ENCODE results near the gene EME1. TPM values are rescaled to one million over a fixed set of nuclear protein-coding genes. Genes with fewer than 3 reads are reported as not detected.

The EME1 gene
- total RNA-seq, 6 experiments from 2014 or later, result 0.12 to 1.3 (median 0.66) TPM; not detected in 2

DNA sequence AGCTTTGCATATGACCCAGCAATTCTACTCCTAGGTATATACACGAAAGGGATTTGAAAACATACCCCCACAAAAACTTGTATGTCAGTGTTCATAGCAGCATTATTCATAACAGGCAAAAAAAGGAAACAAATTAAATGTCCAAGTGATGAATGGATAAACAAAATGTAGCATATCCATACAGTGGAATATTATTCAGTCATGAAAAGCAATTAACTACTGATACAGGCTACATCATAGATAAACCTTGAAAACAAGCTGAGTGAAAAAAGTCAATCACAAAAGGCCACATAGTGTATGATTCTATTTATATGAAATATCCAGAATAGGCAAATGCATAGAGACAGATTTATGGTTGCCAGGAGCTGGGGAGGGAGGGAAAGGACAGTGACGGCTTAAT, 676 bp downstream of the EME1 start:
- Histone ChIP-seq H3K27ac (no peak overlapping the region), H3K27me3 (no peaks in the 10 kb centered on the region), H3K36me3 (peaks cover 0 to 18% (median 5%) of the 10 kb centered on the region in 4 donors), H3K4me3 (peak overlapping the region in 1 of 3 donors; percentile 97), H3K4me1 (peaks cover 0 to 14% (median under 1%) of the 10 kb centered on the region in 4 donors), H3K9me3 (no peaks in the 10 kb centered on the region)
- ATAC-seq (no peak), DNase-seq (no peak)
- TF ChIP-seq, protein P1, sequence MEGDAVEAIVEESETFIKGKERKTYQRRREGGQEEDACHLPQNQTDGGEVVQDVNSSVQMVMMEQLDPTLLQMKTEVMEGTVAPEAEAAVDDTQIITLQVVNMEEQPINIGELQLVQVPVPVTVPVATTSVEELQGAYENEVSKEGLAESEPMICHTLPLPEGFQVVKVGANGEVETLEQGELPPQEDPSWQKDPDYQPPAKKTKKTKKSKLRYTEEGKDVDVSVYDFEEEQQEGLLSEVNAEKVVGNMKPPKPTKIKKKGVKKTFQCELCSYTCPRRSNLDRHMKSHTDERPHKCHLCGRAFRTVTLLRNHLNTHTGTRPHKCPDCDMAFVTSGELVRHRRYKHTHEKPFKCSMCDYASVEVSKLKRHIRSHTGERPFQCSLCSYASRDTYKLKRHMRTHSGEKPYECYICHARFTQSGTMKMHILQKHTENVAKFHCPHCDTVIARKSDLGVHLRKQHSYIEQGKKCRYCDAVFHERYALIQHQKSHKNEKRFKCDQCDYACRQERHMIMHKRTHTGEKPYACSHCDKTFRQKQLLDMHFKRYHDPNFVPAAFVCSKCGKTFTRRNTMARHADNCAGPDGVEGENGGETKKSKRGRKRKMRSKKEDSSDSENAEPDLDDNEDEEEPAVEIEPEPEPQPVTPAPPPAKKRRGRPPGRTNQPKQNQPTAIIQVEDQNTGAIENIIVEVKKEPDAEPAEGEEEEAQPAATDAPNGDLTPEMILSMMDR (IDR thresholded peaks at IDR 0.05), result no peak
- no peak for TF ChIP-seq POLR2A (IDR thresholded peaks at IDR 0.05)
- intact Hi-C loops (cut with DNase I), result no loop called here
- 76% methylated on average over 2 of the region's 2 CpGs for WGBS (ENCODE audit: insufficient coverage, low coverage, low lambda C conversion rate, missing lambda C conversion rate)

DNA sequence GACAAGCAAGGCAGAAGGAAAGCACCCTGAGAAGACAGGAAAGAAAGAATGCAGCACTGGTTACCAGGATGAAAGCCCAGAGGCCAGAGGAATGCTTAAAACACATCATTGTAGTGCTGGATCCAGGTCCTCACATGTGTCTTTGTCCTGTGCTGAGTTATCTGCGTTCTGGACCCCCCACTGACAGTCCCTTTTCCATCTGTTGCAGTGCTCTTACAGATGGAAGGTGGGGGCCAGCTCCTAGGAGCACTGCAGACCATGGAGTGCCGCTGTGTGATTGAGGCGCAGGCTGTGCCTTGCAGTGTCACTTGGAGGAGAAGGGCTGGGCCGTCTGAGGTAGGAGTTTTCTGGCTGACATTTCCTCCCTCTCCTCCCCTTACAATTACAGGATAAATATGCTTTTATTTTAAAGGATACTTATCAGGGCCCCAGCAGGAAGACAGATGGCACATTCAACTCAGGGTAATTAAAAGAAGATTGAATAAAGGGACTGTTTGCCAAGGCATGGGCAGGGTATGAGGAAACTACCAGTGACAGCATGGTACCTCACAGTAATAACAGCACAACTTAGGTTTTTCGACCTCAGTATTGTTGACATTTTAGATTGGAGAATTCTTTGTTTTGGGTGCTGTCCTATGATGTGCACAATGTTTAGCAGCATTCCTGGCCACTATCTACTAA, 3.0 kb downstream of the EME1 start:
- ATAC-seq (no peak), DNase-seq (peak in 1 of 3 donors; percentile 13)
- Histone ChIP-seq H3K9me3 (no peaks in the 10 kb centered on the region), H3K27me3 (no peaks in the 10 kb centered on the region), H3K4me3 (no peak overlapping the region), H3K36me3 (peaks cover 0 to 4% (median 2%) of the 10 kb centered on the region in 4 donors), H3K27ac (no peak overlapping the region), H3K4me1 (peaks cover 0 to 14% (median under 1%) of the 10 kb centered on the region in 4 donors)
- WGBS (ENCODE audit: insufficient coverage, low coverage, low lambda C conversion rate, missing lambda C conversion rate), result 78% methylated on average over 4 of the region's 5 CpGs
- TF ChIP-seq POLR2A (IDR thresholded peaks at IDR 0.05), result no peak
- TF ChIP-seq, protein P1 (IDR thresholded peaks at IDR 0.05), result no peak
- intact Hi-C loops (cut with DNase I), result no loop called here

DNA sequence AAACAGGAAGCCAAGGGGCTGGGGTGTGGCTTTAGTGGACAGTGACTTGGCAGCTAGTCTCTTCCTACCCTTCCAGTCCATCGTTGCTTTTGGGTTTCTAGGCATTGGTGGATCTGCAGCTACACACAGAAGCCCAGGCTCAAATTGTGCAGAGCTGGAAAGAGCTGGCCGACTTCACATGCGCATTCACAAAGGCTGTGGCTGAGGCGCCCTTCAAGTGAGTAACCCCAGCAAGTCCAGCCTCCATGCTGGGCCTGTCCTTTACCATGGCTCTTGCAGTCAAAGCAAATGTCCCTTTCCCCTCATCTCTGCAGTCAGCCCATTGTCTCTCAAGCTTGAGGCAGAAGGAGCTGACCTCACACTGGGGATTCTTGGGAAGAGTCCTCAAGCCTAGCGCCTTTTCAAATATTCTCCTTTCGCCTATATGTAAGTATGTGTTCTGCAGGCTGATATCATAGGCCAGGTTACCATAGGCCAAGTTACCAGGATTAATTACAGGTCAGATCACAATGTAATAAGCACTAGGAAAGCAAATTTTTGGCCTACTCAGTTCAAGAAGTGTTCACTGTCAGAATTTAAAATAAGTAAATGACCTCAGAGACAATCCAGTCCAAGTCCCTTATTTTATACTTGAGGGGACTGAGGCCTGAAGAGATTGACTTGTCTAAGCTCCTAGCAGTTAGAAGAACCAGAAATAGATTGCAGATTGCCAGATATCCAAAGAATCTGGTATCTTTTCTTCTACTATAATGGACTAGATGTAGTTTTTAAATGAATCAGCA, 6.5 kb downstream of the EME1 start:
- Histone ChIP-seq H3K27me3 (no peaks in the 10 kb centered on the region), H3K27ac (no peak overlapping the region), H3K36me3 (peaks cover 0 to 39% (median 29%) of the 10 kb centered on the region in 4 donors), H3K4me3 (no peak overlapping the region), H3K9me3 (no peaks in the 10 kb centered on the region), H3K4me1 (no peaks in the 10 kb centered on the region)
- TF ChIP-seq, protein P1 (IDR thresholded peaks at IDR 0.05), result no peak
- no peak for TF ChIP-seq POLR2A (IDR thresholded peaks at IDR 0.05)
- ATAC-seq (no peak), DNase-seq (no peak)
- 96% methylated on average over 2 of the region's 6 CpGs for WGBS (ENCODE audit: insufficient coverage, low coverage, low lambda C conversion rate, missing lambda C conversion rate)
- intact Hi-C loops (cut with DNase I), result no loop called here

DNA sequence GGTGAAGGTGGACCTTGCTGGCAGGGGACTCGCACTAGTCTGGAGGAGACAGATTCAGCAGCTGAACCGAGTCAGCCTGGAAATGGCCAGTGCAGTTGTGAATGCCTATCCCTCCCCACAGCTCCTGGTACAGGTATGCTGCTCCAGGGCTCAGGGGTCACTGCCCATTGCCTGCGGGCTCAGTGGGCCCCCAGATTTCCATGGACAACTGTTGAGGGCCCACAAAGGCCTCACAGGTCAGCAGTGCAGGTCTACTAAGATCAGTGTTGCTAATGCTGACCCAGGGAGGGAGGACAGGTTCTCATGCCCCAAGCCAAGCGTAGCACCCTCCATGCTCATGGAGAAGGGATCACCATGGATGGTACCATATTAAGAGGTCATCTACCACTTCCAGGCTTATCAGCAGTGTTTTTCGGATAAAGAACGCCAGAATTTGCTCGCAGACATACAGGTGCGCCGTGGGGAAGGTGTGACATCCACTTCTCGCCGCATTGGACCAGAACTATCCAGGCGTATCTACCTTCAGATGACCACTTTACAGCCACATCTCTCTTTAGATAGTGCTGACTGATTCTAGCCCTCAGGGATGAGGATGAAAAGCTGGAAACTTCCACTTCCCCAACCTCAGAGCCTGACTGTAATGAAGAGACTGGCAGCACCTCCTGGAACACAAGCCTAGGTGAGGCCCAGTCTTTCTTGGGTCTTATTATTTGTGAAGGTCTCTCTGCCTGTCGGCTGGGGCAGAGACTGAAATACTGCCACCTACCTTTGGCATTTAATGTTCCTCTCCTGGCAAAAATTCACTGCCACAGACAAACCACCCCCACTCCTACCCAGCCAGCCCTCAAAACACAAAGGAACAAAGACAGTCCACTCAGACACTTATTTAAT, 7.6 kb downstream of the EME1 start:
- peak in 3 of 4 donors; percentile 30 to 33 (median 33) for ATAC-seq
- no peaks in the 10 kb centered on the region for H3K27me3 ChIP-seq
- WGBS (ENCODE audit: insufficient coverage, low coverage, low lambda C conversion rate, missing lambda C conversion rate), result 91% methylated on average over 6 of the region's 13 CpGs
- no peak overlapping the region for H3K4me3 ChIP-seq
- peaks cover 0 to 49% (median 34%) of the 10 kb centered on the region in 4 donors for H3K36me3 ChIP-seq
- H3K27ac ChIP-seq, result no peak overlapping the region
- DNase-seq, result no peak
- TF ChIP-seq POLR2A (IDR thresholded peaks at IDR 0.05), result no peak
- TF ChIP-seq, protein P1 (IDR thresholded peaks at IDR 0.05), result peak in 2 of 4 donors; percentile 5 to 31
- no peaks in the 10 kb centered on the region for H3K4me1 ChIP-seq
- H3K9me3 ChIP-seq, result no peaks in the 10 kb centered on the region
- intact Hi-C loops (cut with DNase I), result no loop called here

Data from right lobe of liver (tissue), 6 donors.